Measurements from ENCODE around the gene KCNMA1.

The KCNMA1 gene

DNA sequence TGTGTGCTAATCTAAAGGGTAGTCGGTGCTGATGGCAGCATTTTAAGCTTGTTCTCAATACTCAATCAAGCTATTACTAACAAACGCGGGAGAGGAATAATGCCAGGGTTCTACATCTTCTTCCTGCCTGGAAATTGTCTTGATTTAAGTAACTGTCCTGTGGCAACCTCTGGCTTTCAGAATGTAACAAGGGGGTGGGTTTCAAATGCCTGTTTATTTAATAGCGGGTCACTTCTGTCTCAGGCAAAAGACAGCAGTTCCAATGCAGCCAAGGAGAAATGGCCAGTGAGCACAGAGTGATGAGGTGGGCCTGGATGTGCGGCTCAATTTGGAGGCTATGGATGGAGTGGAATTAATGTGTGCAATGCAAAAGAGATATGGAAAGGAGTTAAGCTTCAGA lies 692.4 kb downstream of the KCNMA1 start:
- DNase-seq = no peak

GRCh38 chr10:76944640-76945039 lies 693.0 kb downstream of the KCNMA1 start:
- no peak for DNase-seq

GRCh38 chr10:76942628-76943416 lies 694.8 kb downstream of the KCNMA1 start:
- DNase-seq = no peak

- DNase-seq = no peak
Observed at GRCh38 chr10:76939933-76940468, 697.6 kb downstream of the KCNMA1 start.

DNA sequence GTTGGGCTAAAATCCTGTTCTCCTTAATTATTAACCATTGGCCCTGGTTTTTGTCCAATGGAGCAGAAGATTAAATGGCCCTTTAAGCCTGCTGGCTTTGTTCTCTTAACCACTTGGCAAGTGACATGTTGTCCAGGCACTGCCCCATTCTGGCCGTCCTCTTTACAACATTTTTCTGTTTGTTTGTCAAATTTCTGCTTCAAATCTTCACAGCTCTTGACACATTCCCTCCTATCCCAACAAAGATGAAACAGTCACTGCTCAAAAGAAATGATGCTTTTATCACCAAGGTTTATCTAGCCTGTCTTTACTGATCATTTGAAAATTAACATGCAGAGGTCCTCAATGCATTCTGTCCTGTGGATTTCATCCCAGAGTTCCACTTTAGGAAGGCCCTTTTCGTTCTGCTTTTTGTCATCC lies 700.4 kb downstream of the KCNMA1 start:
- DNase-seq = no peak

- DNase-seq = no peak
Observed at GRCh38 chr10:76935941-76936613, 701.5 kb downstream of the KCNMA1 start.

GRCh38 chr10:76928565-76928964 lies 709.0 kb downstream of the KCNMA1 start:
- DNase-seq = no peak

GRCh38 chr10:76925636-76926405 lies 711.8 kb downstream of the KCNMA1 start:
- DNase-seq = no peak

- no peak for DNase-seq
Observed at GRCh38 chr10:76922666-76923065, 714.9 kb downstream of the KCNMA1 start.

- no peak for DNase-seq
Observed at GRCh38 chr10:76921383-76922010, 716.1 kb downstream of the KCNMA1 start.

DNA sequence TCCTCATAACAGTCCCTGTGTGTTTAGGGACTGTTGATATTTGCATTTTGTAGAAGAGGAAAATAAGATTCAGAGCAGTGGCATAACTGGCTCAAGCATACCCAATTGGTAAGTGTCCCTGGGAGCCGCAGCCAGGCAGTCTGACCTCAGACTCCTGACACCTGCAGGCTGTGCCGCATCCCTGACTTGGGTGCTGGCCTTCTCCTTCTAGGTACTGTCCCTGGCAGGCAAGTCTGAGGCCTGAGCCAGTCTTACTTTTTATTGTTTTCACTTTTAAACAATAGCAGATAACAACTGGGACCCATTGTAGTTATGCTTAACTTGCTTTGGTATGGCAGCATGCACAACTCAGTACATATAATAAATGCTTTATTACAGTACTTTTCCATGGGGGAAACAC lies 717.0 kb downstream of the KCNMA1 start:
- no peak for DNase-seq

DNA sequence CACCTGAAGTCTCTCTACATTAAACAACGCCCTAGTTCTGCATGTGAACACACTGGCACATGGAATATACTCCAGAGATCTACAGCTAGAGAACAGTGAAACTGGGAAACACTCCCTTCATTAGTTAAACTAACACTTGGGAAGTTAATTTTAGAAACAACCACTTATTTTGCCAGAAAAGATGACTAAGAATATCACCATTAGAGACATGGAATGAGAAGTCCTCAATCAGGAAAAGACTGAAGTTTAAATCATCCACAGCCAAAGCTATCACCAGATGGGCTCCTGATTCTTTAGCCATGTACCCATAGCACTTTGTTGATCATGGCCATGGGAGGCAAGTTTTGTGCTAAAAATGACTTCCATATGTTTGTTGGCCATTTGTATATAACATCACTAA lies 719.5 kb downstream of the KCNMA1 start:
- no peak for DNase-seq

GRCh38 chr10:76917071-76917470 lies 720.5 kb downstream of the KCNMA1 start:
- DNase-seq = no peak

DNA sequence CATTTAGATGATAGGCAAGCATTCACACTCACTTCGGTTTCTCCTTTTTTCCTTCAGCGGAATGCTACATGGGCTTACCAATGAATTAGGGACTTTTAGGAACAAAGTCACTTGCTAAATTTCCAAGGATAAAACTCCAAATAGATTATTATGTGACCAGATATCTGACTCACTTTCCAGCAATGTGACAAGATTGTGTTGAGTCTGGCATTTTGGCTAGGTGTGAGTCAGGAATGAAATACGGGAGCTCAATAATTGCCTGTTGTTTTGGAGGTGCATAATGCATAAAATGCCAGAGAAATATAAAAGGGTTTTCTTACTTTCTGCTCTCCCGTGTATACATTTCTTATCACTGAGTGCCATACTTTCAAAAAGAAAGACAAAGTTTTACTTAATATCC lies 721.1 kb downstream of the KCNMA1 start:
- DNase-seq = no peak

- DNase-seq = no peak
Observed at GRCh38 chr10:76915316-76915715, 722.3 kb downstream of the KCNMA1 start.

DNA sequence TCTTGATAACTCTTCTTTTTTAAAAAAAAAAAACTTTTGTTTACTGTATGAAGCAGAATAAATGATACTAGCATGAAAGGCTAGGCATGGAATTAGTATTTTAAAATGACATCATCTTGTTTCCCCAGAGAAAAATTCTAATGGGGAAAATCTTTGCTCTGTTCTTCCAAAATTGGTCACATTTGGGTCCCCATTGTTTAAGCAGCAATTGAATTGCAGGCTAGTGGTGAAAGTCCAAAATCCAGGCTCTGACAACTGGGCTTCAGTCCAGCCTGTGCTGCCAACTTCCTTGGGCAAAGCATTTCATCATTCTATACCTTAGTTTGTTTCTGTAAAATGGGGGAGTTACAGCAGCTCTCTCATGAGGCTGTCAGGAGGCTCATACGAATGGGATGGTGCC lies 726.4 kb downstream of the KCNMA1 start:
- no peak for DNase-seq

- no peak for DNase-seq
Observed at GRCh38 chr10:76910184-76910962, 727.2 kb downstream of the KCNMA1 start.

- DNase-seq = no peak
Observed at GRCh38 chr10:76906256-76906655, 731.4 kb downstream of the KCNMA1 start.

GRCh38 chr10:76905251-76905650 lies 732.4 kb downstream of the KCNMA1 start:
- no peak for DNase-seq

DNA sequence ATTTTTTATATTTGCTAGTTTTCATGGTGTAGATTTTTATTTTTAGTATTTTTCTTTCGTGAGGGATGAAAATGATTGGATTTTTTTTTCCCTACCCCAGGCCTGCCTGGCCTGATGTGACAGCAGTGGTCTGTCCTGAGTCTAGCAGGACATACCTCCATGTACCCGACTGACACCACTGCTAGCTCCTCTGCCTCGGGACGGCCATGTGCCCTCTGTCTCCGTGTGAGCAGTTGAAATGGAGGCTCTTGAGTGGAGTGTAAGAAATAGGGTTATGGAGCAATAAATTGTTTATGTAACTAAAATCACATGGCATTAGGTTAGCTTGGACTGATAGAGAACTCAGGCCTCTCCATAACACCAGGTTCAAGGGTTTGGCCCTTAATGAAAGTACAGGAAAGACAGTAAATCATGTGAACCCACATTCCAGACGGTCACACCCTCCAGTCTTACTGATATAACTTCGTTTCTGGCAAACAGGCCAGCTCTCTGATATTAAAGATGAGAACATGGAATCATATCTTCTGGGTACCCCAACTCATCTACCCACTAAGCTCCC lies 734.1 kb downstream of the KCNMA1 start:
- DNase-seq = no peak

GRCh38 chr10:76902949-76903348 lies 734.7 kb downstream of the KCNMA1 start:
- DNase-seq = no peak

DNA sequence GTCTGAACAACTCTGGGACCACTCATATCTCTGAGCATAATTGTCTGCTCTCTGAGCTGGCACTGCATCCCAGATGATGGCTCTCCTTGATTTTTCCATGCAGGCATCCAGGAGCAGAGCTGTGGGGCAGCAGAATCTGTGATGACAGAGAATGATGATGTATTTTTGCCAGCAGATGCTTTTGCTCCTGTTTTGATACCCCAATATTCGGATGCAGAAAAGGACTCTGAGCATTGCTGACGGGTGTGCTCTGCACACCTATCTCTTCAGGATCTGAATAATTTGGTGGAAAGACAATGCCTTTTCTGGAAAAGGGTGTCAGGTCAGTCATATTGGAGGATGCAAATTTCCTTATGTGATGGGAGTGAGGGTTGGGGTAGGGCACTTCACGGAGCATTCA lies 735.9 kb downstream of the KCNMA1 start:
- DNase-seq = no peak
